Measurements from ENCODE around the gene CAMKV. TPM values are rescaled to one million over a fixed set of nuclear protein-coding genes. Genes with fewer than 3 reads are reported as not detected.
"Not testable (repeated sequence)": the region's sequence is repeated elsewhere in the genome, so short reads cannot be mapped to it uniquely, and the experiment has no call there.

Gene CAMKV
- total RNA-seq, 2 experiments from 2014 or later, result 0.28 TPM; not detected in 1

DNA sequence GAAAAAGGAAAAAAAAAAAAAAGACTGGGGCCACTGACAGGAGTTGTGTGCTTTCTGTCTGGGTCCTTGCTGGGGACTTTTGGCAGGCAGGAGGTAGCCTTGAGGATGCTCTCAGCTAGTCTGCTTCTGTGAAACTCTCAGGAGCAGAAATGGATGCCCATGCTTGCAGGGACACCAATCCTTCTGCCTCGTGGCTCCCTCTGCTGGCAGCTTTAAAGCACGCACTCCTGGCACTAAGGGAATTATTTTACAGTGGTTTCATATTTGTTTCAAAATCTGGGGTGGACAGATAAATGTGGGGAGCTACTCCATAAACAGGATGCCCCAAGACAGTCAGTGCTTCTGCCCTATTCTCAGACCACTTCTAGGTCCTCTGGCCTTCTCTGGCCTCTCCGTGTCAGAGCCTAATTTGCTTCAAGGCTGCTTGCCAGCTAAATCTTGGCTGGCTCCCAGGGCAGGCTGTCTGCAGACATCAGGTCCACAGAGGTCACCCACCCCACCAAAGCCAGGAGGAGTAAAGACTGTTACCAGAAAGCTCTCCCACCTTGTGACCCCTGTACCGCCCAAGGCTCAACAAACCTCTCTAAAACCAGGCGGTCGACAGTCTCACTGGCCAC lies 30.4 kb downstream of the CAMKV start:
- Mint-ChIP-seq H3K27me3 (no peaks in the 10 kb centered on the region), H3K36me3 (ENCODE audit: low read depth) (no peaks in the 10 kb centered on the region), H3K4me1 (ENCODE audit: low read depth) (no peaks in the 10 kb centered on the region), H3K4me3 (no peak overlapping the region), H3K27ac (no peak overlapping the region), H3K9me3 (no peaks in the 10 kb centered on the region)
- Histone ChIP-seq H3K36me3 (ENCODE audit: insufficient read depth, low read length) (no peaks in the 10 kb centered on the region), H3K27me3 (ENCODE audit: control insufficient read depth in 1 of 2, insufficient read depth in 2 of 2, low read length in 2 of 2) (no peaks in the 10 kb centered on the region), H3K4me3 (ENCODE audit: low read length) (no peak overlapping the region), H3K27ac (ENCODE audit: low read depth in 1 of 2, low read length in 2 of 2) (no peak overlapping the region), H3K9me3 (ENCODE audit: control insufficient read depth in 1 of 2, insufficient read depth in 1 of 2, low read length in 2 of 2) (no peaks in the 10 kb centered on the region), H3K4me1 (ENCODE audit: insufficient read depth, low read length) (peaks cover 3% of the 10 kb centered on the region)
- TF ChIP-seq, protein P1, sequence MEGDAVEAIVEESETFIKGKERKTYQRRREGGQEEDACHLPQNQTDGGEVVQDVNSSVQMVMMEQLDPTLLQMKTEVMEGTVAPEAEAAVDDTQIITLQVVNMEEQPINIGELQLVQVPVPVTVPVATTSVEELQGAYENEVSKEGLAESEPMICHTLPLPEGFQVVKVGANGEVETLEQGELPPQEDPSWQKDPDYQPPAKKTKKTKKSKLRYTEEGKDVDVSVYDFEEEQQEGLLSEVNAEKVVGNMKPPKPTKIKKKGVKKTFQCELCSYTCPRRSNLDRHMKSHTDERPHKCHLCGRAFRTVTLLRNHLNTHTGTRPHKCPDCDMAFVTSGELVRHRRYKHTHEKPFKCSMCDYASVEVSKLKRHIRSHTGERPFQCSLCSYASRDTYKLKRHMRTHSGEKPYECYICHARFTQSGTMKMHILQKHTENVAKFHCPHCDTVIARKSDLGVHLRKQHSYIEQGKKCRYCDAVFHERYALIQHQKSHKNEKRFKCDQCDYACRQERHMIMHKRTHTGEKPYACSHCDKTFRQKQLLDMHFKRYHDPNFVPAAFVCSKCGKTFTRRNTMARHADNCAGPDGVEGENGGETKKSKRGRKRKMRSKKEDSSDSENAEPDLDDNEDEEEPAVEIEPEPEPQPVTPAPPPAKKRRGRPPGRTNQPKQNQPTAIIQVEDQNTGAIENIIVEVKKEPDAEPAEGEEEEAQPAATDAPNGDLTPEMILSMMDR (IDR thresholded peaks at IDR 0.05), result peak; percentile 84
- intact Hi-C loops (cut with DNase I, micrococcal nuclease), result loop anchor here (1.0 to 2.0 kb wide), 4 partner anchors 37 to 300 kb away; no protein-coding TSS in a partner anchor
- ATAC-seq (ENCODE audit: poor library complexity) (peak; percentile 99), DNase-seq (peak; percentile 73 to 91 (median 79))
- POLR2A ChIA-PET, result interaction anchor here (0.7 to 2.3 kb wide), 4 partner anchors 34 to 299 kb away, joined by 3 to 62 read pairs (median 5); partner anchors contain the start of genes INKA1 and MON1A
- CTCF ChIA-PET, result interaction anchor here (0.5 to 4.2 kb wide), 24 partner anchors 11 to 300 kb away, joined by 3 to 103 read pairs (median 4); partner anchors contain the start of genes AMIGO3, CDHR4, INKA1 and RBM6

DNA sequence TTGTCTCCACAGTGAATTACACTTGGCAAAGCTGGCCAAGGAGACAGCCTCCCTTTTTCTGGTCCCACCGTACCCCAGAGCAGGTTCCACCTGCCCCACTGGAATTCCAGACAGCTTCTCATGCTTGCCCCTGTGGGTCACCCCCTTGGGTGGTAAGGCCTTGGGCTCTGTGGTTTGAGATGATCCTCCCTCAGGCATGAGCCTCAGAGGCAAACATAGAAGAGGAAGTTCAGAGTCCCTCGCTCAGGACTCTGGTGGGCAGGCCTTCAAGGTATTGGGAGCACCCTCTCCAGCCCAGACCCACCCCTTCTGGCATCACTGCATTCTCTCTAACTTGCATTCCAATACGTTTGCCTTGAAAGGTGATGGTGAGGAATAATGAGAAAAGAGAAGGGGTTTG lies 38.4 kb downstream of the CAMKV start:
- Mint-ChIP-seq H3K27ac (no peak overlapping the region), H3K27me3 (no peaks in the 10 kb centered on the region), H3K4me3 (no peak overlapping the region), H3K9me3 (no peaks in the 10 kb centered on the region), H3K4me1 (ENCODE audit: low read depth) (no peaks in the 10 kb centered on the region), H3K36me3 (ENCODE audit: low read depth) (no peaks in the 10 kb centered on the region)
- Histone ChIP-seq H3K36me3 (ENCODE audit: insufficient read depth, low read length) (peaks cover 7% of the 10 kb centered on the region), H3K27me3 (ENCODE audit: control insufficient read depth in 1 of 2, insufficient read depth in 2 of 2, low read length in 2 of 2) (no peaks in the 10 kb centered on the region), H3K4me1 (ENCODE audit: insufficient read depth, low read length) (no peaks in the 10 kb centered on the region), H3K4me3 (ENCODE audit: low read length) (no peak overlapping the region), H3K9me3 (ENCODE audit: control insufficient read depth in 1 of 2, insufficient read depth in 1 of 2, low read length in 2 of 2) (no peaks in the 10 kb centered on the region), H3K27ac (ENCODE audit: low read depth in 1 of 2, low read length in 2 of 2) (no peak overlapping the region)
- ChIA-PET CTCF (no interaction called here), POLR2A (no interaction called here)
- intact Hi-C loops (cut with DNase I, micrococcal nuclease), result loop anchor here in 1 of 2 experiments (1.0 kb wide), 1 partner anchor 17 kb away; no protein-coding TSS in a partner anchor
- DNase-seq (no peak), ATAC-seq (ENCODE audit: poor library complexity) (no peak)
- TF ChIP-seq, protein P1 (IDR thresholded peaks at IDR 0.05), result no peak

DNA sequence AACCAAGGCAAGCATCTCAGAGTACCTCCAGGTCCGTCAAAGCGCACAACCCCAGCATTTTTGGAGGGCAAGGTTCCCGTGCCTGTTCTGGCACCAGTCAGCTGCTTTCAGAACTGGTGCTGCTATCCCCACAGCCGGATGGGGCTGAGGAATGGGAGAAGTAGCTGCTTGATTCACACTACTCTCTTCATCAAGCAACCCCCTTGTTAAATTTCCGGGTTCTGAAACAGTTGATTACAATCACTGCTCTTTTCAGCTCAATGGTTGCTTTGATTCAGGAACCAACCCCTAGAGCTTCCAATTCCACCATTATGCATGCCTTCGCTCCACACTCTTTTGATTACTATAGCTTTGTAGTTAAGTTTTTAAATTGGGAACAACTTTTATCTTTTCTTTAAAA lies 43.7 kb downstream of the CAMKV start:
- TF ChIP-seq, protein P1 (IDR thresholded peaks at IDR 0.05), result no peak
- H3K4me3 ChIP-seq (ENCODE audit: low read length), result no peak overlapping the region
- H3K9me3 ChIP-seq (ENCODE audit: control insufficient read depth in 1 of 2, insufficient read depth in 1 of 2, low read length in 2 of 2), result no peaks in the 10 kb centered on the region
- no peaks in the 10 kb centered on the region for H3K4me1 Mint-ChIP-seq (ENCODE audit: low read depth)
- H3K36me3 ChIP-seq (ENCODE audit: insufficient read depth, low read length), result peaks cover 3% of the 10 kb centered on the region
- no peaks in the 10 kb centered on the region for H3K4me1 ChIP-seq (ENCODE audit: insufficient read depth, low read length)
- no peaks in the 10 kb centered on the region for H3K9me3 Mint-ChIP-seq
- intact Hi-C loops (cut with DNase I, micrococcal nuclease), result no loop called here
- H3K27me3 ChIP-seq (ENCODE audit: control insufficient read depth in 1 of 2, insufficient read depth in 2 of 2, low read length in 2 of 2), result no peaks in the 10 kb centered on the region
- H3K27me3 Mint-ChIP-seq, result no peaks in the 10 kb centered on the region
- DNase-seq (no peak), ATAC-seq (ENCODE audit: poor library complexity) (no peak)
- no peak overlapping the region for H3K27ac ChIP-seq (ENCODE audit: low read depth in 1 of 2, low read length in 2 of 2)
- no peak overlapping the region for H3K4me3 Mint-ChIP-seq
- H3K36me3 Mint-ChIP-seq (ENCODE audit: low read depth), result no peaks in the 10 kb centered on the region
- no peak overlapping the region for H3K27ac Mint-ChIP-seq
- ChIA-PET CTCF (interaction anchor here (1.2 to 2.4 kb wide), 2 partner anchors 13 to 23 kb away, joined by 3 to 9 read pairs; no protein-coding TSS in a partner anchor), POLR2A (interaction anchor here (0.7 kb wide), 1 partner anchor 1441 kb away, joined by 4 read pairs; no protein-coding TSS in a partner anchor)

DNA sequence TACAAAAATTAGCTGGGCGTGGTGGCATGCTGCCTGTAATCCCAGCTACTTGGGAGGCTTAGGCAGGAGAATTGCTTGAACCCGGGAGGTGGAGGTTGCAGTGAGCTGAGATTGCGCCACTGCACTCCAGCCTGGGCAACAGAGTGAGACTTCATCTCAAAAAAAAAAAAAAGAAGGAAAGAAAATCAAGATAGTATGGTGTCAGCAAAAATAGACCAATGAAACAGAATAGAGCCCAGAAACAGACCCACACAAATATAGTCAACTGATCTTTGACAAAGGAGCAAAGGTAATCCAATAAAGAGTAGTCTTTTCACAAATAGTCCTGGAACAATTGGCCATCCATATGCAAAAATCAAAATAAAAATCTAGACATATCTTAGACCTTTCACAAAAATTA lies 46.6 kb downstream of the CAMKV start:
- H3K9me3 Mint-ChIP-seq; POLR2A ChIA-PET; H3K4me1 ChIP-seq (ENCODE audit: insufficient read depth, low read length); DNase-seq; H3K4me3 ChIP-seq (ENCODE audit: low read length); H3K27ac Mint-ChIP-seq; H3K4me3 Mint-ChIP-seq; H3K27me3 Mint-ChIP-seq; H3K9me3 ChIP-seq (ENCODE audit: control insufficient read depth in 1 of 2, insufficient read depth in 1 of 2, low read length in 2 of 2); H3K4me1 Mint-ChIP-seq (ENCODE audit: low read depth); H3K36me3 Mint-ChIP-seq (ENCODE audit: low read depth); intact Hi-C loops (cut with DNase I, micrococcal nuclease); H3K27me3 ChIP-seq (ENCODE audit: control insufficient read depth in 1 of 2, insufficient read depth in 2 of 2, low read length in 2 of 2); H3K27ac ChIP-seq (ENCODE audit: low read depth in 1 of 2, low read length in 2 of 2); H3K36me3 ChIP-seq (ENCODE audit: insufficient read depth, low read length); ATAC-seq (ENCODE audit: poor library complexity): not testable (repeated sequence)
- CTCF ChIA-PET, result interaction anchor here (2.9 kb wide), 1 partner anchor 16 kb away, joined by 8 read pairs; no protein-coding TSS in a partner anchor

Measured in CD4-positive, alpha-beta T cell (primary cell).